B cell (primary cell): ENCODE measurements around the gene CBX2.

Source experiments
- CTCF ChIP-seq: fragments of 200-600 bp; IDR thresholded peaks from one replicate; pipeline ENCODE4 v1.8.0; 2022; ENCODE audit warnings: antibody characterized with exemption, mild to moderate bottlenecking
- EZH2 ChIP-seq: IDR thresholded peaks from 2 replicates; pipeline ENCODE4 v1.6.1; 2012; ENCODE audit warnings: borderline replicate concordance, low read depth, mild to moderate bottlenecking, moderate library complexity, low read length; ENCODE audit not compliant: insufficient read depth, poor library complexity, severe bottlenecking

GRCh38 chr17:79836510-79836971, 58.6 kb downstream of the CBX2 start:
- TF ChIP-seq CTCF (no peak), EZH2 (no peak)
